ENCODE measurements around the gene SOWAHD.
"Not testable (repeated sequence)": the region's sequence is repeated elsewhere in the genome, so short reads cannot be mapped to it uniquely, and the experiment has no call there.

SOWAHD gene, protein sequence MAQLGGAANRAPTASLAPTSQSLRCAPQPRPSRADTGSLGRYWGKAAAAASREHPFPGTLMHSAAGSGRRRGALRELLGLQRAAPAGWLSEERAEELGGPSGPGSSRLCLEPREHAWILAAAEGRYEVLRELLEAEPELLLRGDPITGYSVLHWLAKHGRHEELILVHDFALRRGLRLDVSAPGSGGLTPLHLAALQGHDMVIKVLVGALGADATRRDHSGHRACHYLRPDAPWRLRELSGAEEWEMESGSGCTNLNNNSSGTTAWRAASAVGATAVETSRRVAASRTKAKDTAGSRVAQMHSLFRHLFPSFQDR

GRCh38 chrX:119757979-119758730, at the start of gene SOWAHD:
Gene SOWAHD, plus strand, starts transcription at chrX:119758588. Its CDS starts 80 bp downstream, at chrX:119758668.
- no peak for DNase-seq (ENCODE audit: low spot score)

DNA sequence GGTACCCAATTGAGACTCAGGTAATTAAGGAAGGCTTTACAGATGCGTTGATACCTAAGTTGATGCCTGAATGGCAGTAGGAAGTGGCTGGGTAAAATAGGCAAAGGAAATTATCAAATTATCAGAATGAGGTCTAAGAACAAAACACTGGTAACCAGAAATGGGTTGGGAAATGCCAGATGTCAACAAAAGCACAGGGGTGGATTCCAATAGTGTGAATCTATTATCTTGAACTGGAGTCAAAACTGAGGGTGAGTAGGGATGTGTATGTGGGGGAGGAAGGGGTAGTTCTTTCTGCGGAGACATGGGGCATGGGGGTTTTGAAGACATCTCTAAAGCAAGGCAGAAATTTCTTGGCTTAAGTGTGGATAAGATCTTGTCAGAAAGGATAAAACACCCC, 49.5 kb upstream of the SOWAHD start:
- DNase-seq (ENCODE audit: low spot score), result no peak

DNA sequence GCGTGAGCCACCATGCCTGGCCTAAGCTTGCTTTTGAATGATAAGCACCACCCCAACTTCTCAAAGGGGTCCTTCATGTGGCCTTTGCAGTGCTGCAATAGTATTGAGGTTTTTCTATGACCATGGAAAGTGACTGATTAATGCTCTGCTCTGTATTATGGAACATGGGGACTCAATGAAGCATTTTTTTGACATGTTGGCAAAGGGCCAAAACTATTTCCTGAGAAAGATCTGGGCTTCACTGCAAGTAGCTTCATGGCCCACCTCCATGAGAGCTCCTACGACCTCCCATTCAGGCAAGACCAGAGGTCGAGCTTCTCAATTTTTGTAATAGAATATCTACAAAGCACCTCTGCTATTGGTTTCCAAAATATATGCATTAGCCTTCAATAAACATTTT, 48.8 kb upstream of the SOWAHD start:
- DNase-seq (ENCODE audit: low spot score), result no peak

DNA sequence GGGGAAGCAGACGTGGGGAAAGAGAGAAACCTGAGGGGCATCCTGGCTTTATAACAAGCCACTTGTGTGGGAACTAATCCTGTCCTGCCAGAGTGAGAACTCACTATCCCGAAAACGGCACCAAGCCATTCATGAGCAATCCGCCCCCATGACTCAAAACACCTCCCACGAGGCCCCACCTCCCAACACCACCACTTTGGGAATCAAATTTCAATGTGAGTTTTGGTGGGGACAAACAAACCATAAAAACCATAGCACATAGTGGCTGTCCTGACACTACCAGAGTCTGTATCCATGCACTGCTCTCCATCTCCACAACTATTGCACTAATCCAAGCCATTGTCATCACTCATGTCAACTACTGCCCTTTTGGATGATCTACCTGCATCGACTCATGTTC, 36.9 kb upstream of the SOWAHD start:
- no peak for DNase-seq (ENCODE audit: low spot score)

DNA sequence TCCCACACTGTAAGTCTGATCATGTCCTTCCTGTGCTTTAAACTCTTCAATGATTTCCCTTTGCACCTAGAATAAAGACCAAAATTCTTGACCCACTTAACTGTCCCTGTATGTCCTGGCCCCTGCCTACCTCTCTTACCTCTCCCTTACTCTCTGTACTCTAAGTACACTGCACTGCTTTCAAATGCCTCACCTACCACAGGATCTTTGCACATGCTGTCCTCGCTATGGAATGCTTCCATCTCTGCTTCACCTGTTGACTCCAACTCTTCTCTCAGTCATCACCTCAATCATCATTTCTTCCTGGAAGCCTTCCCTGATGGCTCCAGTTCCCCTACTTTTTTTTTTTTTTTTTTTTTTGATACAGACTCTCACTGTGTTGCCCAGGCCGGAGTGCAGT, 36.5 kb upstream of the SOWAHD start:
- DNase-seq (ENCODE audit: low spot score), result no peak

GRCh38 chrX:119726900-119727555, 31.4 kb upstream of the SOWAHD start:
- no peak for DNase-seq (ENCODE audit: low spot score)

- no peak for DNase-seq (ENCODE audit: low spot score)
Observed at GRCh38 chrX:119728487-119728886, 29.9 kb upstream of the SOWAHD start.

GRCh38 chrX:119729408-119730201, 28.8 kb upstream of the SOWAHD start:
- DNase-seq (ENCODE audit: low spot score), result peak; percentile 39

DNA sequence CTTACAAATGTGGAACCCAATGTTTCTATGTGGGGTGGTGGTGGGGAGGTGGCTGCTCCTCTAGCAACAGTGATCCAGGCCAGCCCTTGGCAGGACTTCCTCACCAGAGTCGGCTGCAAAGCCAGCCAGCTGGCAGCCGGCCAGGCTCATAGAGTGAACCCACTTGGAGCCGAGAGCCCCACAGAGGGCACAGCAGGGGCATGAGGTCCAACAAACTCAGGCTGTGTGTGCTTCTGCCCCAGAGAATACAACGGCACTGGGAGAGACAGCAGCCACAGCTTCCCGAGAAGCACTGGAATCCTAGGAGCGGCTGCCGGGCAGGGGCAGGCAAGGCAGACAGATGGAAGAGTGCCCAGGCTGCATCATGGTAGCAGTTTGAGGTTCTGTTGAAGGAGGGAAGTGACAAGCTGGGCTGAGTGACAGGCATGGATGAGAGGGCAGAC, 23.5 kb upstream of the SOWAHD start:
- no peak for DNase-seq (ENCODE audit: low spot score)

DNA sequence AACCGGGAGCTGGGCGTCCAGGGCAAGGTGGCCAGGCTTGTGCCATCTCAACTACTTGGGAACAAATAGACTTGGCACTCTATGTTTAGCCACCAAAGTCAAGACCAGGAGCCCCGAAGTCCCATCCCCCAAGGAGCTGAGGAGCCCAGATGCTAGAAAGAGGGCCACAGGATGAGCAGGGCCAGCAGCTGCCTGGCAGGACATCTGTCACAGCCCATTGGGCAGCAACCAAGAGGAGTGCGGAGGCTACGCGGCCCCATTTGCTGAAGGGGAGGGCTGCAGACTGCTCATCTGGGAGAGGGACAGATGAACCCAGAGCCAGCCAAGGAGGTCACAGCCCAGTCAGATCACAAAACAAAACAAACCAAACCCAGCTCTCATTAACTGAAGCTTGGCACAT, 22.9 kb upstream of the SOWAHD start:
- no peak for DNase-seq (ENCODE audit: low spot score)

DNA sequence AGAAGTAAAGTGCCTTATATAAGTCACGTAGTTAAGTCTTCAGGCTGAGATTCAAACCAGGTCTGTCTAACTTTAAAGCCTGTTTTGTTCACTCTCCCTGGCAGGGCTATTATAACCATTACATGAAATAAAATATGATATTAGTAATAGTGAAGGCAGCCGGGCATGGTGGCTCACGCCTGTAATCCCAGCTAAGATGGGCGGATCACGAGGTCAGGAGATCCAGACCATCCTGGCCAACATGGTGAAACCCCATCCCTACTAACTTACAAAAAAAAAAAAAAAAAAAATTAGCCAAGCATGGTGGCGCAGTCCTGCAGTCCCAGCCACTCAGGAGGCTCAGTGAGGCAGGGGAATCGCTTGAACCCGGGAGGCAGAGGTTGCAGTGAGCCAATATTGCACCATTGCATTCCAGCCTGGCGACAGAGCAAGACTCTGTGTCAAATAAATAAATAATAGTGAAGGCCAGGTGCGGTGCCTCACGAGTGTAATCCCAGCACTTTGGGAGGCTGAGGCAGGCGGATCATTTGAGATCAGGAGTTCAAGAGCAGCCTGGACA, 22.1 kb upstream of the SOWAHD start:
- no peak for DNase-seq (ENCODE audit: low spot score)

GRCh38 chrX:119738742-119739141, 19.6 kb upstream of the SOWAHD start:
- DNase-seq (ENCODE audit: low spot score), result no peak

DNA sequence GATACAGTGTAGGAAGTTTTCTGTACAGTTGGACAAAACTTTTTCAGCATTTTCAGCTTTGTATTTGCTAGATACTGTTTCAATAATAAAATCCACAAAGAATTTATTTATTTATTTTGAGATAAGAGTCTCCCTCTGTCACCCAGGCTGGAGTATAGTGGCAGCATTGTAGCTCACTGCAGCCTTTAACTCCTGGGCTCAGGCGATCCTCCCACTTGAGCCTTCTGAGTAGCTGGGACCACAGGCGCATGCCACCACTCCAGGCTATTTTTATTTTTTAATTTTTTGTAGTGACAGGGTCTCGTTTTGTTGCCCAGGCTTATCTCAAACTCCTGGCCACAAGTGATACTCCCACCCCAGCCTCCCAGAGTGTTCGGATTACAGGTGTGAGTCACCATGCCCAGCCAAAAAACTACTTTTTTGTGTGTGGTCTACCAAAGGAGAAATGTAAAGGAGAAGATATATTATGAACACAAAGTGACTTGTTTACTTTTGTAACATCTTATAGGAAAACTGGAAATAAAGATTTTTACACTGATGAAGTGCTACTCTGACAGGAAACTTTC, 13.0 kb upstream of the SOWAHD start:
- DNase-seq (ENCODE audit: low spot score), result no peak

GRCh38 chrX:119750131-119750530, 8.3 kb upstream of the SOWAHD start:
- DNase-seq (ENCODE audit: low spot score), result not testable (repeated sequence)

DNA sequence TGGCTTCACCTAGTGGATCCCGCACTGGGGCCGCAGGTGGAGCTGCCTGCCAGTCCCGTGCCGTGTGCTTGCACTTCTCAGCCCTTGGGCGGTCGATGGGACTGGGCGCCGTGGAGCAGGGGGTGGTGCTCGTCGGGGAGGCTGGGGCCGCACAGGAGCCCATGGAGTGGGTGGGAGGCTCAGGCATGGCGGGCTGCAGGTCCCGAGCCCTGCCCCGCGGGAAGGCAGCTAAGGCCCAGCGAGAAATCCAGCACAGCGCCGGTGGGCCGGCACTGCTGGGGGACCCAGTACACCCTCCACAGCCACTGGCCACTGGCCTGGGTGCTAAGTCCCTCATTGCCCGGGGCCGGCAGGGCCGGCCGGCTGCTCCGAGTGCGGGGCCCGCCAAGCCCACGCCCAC, 7.6 kb upstream of the SOWAHD start:
- DNase-seq (ENCODE audit: low spot score), result not testable (repeated sequence)

- DNase-seq (ENCODE audit: low spot score), result no peak
Observed at GRCh38 chrX:119753001-119753400, 5.4 kb upstream of the SOWAHD start.

DNA sequence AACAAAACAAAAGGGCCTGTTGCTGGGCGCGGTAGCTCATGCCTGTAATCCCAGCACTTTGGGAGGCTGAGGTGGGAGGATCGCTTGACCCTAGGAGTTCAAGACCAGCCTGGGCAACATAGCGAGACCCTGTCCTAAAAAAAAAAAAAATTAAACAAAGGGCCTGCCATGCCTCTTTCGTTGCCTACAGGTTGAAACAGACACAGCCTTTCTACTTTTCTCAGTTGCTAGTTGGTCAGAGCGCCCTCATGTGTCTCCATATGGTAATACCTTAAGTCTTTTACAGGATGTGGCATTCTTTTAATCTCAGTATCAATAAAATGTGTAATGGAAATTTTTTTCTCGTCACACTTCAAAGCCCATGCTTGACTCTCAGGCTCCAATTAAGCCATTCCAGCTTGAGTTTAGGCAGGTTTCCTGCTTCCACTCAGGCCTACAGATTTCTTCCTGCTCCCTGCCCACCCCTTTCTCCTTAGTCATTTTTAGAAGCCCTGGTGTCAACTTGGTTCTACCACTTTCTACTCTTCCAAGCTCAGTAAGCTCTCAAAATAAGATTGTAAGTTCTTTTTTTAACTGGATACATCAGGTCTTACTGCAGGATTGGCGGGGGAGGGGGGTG, 4.6 kb upstream of the SOWAHD start:
- peak; percentile 22 for DNase-seq (ENCODE audit: low spot score)

DNA sequence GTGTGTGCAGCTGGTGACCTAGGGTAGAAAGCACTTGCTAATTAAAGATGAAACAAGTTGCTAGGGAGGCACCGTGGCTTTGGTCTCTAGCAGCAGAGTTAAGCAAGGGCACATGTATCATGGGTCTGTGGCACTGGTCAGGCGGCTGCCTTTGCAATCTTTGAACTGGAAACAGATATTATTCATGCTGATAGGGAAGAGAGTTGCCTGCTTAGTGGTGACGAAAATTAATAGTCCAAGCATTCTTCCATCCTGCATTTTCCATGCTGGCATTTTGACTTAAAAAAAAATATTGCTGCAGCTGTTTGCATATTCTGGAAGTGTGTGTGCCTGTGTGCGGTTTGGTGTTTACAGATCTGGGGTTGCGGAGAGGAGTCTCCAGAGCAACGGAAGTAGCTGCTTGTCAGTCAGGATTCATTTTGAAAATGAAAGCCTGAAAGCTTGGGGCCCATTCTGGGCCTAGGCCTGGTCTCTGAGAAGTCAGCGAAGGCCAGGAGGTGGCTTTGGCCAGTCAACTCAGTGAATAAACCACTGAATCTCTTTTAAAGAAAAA, 2.3 kb upstream of the SOWAHD start:
- no peak for DNase-seq (ENCODE audit: low spot score)

GRCh38 chrX:119756926-119757635, 1.3 kb upstream of the SOWAHD start:
- no peak for DNase-seq (ENCODE audit: low spot score)

DNA sequence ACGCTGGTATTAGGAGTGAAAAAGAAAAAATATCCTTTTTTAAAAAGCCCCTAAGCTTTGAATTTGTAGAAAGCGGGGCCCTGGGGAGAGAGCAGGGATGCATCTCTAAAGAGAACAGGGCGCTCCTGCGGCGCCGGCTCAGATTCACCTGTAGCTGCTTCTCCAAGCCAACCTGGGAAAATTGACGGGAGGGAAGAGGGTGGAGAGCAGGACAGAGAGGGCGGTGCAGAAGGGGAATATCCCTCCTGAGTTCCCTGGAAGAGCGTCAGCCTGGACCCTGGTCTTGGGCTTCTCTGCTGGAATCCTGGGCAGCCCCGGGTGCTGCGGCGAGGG, 776 bp upstream of the SOWAHD start:
- DNase-seq (ENCODE audit: low spot score), result no peak
